ENCODE data around the gene INPP5D. TPM values are rescaled to one million over a fixed set of nuclear protein-coding genes. Genes with fewer than 3 reads are reported as not detected.

The INPP5D gene
- total RNA-seq, 1 donor from 2014 or later = 275 TPM

- Mint-ChIP-seq H3K4me3 (no peak overlapping the region), H3K4me1 (no peaks in the 10 kb centered on the region), H3K9me3 (no peaks in the 10 kb centered on the region), H3K27me3 (no peaks in the 10 kb centered on the region), H3K36me3 (ENCODE audit: low read depth) (peaks cover 46% of the 10 kb centered on the region), H3K27ac (no peak overlapping the region)
- ATAC-seq (ENCODE audit: low read depth) (no peak), DNase-seq (no peak)
- intact Hi-C loops (cut with micrococcal nuclease) = no loop called here
- CTCF ChIA-PET = no interaction called here
- no peak for TF ChIP-seq CTCF (IDR thresholded peaks at IDR 0.05)
- POLR2A ChIA-PET = no interaction called here
Observed at GRCh38 chr2:233165543-233165894, 105.4 kb downstream of the INPP5D start.

- ChIA-PET CTCF (no interaction called here), POLR2A (no interaction called here)
- intact Hi-C loops (cut with micrococcal nuclease) = no loop called here
- H3K27ac Mint-ChIP-seq = no peak overlapping the region
- peaks cover 45% of the 10 kb centered on the region for H3K36me3 Mint-ChIP-seq (ENCODE audit: low read depth)
- H3K9me3 Mint-ChIP-seq = no peaks in the 10 kb centered on the region
- TF ChIP-seq CTCF (IDR thresholded peaks at IDR 0.05) = no peak
- DNase-seq (no peak), ATAC-seq (ENCODE audit: low read depth) (no peak)
- no peaks in the 10 kb centered on the region for H3K4me1 Mint-ChIP-seq
- no peak overlapping the region for H3K4me3 Mint-ChIP-seq
- no peaks in the 10 kb centered on the region for H3K27me3 Mint-ChIP-seq
Observed at GRCh38 chr2:233165895-233166661, 105.9 kb downstream of the INPP5D start.

GRCh38 chr2:233168445-233168844 lies 108.3 kb downstream of the INPP5D start:
- CTCF ChIA-PET = no interaction called here
- POLR2A ChIA-PET = interaction anchor here (0.8 kb wide), 1 partner anchor 140 kb away, joined by 4 read pairs; no protein-coding TSS in a partner anchor
- H3K36me3 Mint-ChIP-seq (ENCODE audit: low read depth) = peaks cover 52% of the 10 kb centered on the region
- ATAC-seq (ENCODE audit: low read depth) = no peak
- H3K9me3 Mint-ChIP-seq = no peaks in the 10 kb centered on the region
- intact Hi-C loops (cut with micrococcal nuclease) = no loop called here
- no peak overlapping the region for H3K27ac Mint-ChIP-seq
- H3K4me1 Mint-ChIP-seq = no peaks in the 10 kb centered on the region
- TF ChIP-seq CTCF (IDR thresholded peaks at IDR 0.05) = no peak
- H3K27me3 Mint-ChIP-seq = no peaks in the 10 kb centered on the region
- H3K4me3 Mint-ChIP-seq = no peak overlapping the region
- DNase-seq = no peak

- ATAC-seq (ENCODE audit: low read depth) (no peak), DNase-seq (no peak)
- H3K27ac Mint-ChIP-seq = no peak overlapping the region
- H3K9me3 Mint-ChIP-seq = no peaks in the 10 kb centered on the region
- ChIA-PET POLR2A (no interaction called here), CTCF (no interaction called here)
- no peaks in the 10 kb centered on the region for H3K27me3 Mint-ChIP-seq
- intact Hi-C loops (cut with micrococcal nuclease) = no loop called here
- no peaks in the 10 kb centered on the region for H3K4me1 Mint-ChIP-seq
- no peak overlapping the region for H3K4me3 Mint-ChIP-seq
- H3K36me3 Mint-ChIP-seq (ENCODE audit: low read depth) = peaks cover 56% of the 10 kb centered on the region
- TF ChIP-seq CTCF (IDR thresholded peaks at IDR 0.05) = no peak
Observed at GRCh38 chr2:233168919-233169318, 108.8 kb downstream of the INPP5D start.

- no peak for DNase-seq
- Mint-ChIP-seq H3K27me3 (no peaks in the 10 kb centered on the region), H3K27ac (peak overlapping the region; percentile 26), H3K4me3 (no peak overlapping the region), H3K4me1 (no peaks in the 10 kb centered on the region), H3K36me3 (ENCODE audit: low read depth) (peaks cover 75% of the 10 kb centered on the region), H3K9me3 (no peaks in the 10 kb centered on the region)
- no peak for ATAC-seq (ENCODE audit: low read depth)
- no peak for TF ChIP-seq CTCF (IDR thresholded peaks at IDR 0.05)
- ChIA-PET CTCF (no interaction called here), POLR2A (interaction anchor here (1.0 kb wide), 1 partner anchor 71 kb away, joined by 6 read pairs; no protein-coding TSS in a partner anchor)
- intact Hi-C loops (cut with micrococcal nuclease) = no loop called here
Observed at GRCh38 chr2:233171344-233171743, 111.2 kb downstream of the INPP5D start.
